Measurements from ENCODE around the gene FASTK. TPM values are rescaled to one million over a fixed set of nuclear protein-coding genes. Genes with fewer than 3 reads are reported as not detected.

Gene FASTK
- total and polyA plus RNA-seq, 12 donors = 65.0 to 246 (median 77.1) TPM

DNA sequence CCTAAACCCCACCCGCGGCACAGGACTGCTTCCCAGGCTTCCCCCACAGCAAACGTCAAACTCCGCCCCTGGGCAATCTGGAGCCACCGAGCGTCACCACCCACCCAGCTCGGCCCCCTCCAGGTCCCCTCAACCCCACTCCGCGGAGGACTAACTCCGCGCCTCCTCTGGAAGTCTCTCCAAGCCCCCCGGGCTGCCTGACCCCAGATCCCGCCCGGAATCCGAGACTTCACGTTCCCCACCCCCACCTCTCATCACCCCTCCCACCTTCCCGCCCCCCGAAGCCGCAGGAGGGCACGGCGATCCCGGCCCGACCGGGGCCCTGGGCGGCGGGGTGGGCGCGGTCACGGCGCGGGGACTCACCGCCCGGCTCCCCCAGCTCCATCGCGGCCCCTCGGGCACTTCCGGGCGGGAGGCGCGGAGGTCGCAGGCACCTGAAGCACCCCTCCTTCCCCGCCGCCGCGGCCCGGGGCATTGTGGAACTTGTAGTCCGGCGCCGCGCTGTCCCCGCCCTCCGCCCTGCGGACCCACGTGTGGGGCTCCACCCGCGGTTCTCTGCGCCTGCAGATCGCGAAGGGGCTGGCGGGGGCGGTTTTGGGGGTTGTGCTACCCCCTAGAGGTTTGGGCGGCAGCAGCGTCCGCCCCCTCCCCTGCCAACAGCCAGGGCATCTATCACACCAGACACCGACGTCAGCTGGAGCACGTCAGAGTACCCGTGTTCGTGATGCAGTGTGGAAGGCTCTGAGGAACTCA, 2.6 kb upstream of the FASTK start, which contains the start of gene TMUB1:
TMUB1 (minus strand) TSS at position 423 of the 753 bp plus-strand sequence. CDS start 930 bp downstream, outside the sequence.
- H3K4me3 ChIP-seq = peak within 1 kb of the TSS; percentile 81 to 98 (median 92)
- 1% methylated on average over 58 to 69 of the region's 69 CpGs for WGBS, 2 donors
- peaks cover 0 to 4% (median 0%) of the 10 kb centered on the region in 9 donors for H3K36me3 ChIP-seq
- H3K27ac ChIP-seq = peak within 1 kb of the TSS; percentile 69 to 98 (median 96)
- peak; percentile 77 to 85 for DNase-seq
- H3K27me3 ChIP-seq = no peaks in the 10 kb centered on the region
- H3K9me3 ChIP-seq = no peaks in the 10 kb centered on the region
- H3K4me1 ChIP-seq = peaks cover 35 to 66% (median 62%) of the 10 kb centered on the region in 9 donors
- peak in 5 of 8 donors; percentile 15 to 29 (median 22) for ATAC-seq
- intact Hi-C loops (cut with DNase I) = no loop called here
- TF ChIP-seq, protein P1, sequence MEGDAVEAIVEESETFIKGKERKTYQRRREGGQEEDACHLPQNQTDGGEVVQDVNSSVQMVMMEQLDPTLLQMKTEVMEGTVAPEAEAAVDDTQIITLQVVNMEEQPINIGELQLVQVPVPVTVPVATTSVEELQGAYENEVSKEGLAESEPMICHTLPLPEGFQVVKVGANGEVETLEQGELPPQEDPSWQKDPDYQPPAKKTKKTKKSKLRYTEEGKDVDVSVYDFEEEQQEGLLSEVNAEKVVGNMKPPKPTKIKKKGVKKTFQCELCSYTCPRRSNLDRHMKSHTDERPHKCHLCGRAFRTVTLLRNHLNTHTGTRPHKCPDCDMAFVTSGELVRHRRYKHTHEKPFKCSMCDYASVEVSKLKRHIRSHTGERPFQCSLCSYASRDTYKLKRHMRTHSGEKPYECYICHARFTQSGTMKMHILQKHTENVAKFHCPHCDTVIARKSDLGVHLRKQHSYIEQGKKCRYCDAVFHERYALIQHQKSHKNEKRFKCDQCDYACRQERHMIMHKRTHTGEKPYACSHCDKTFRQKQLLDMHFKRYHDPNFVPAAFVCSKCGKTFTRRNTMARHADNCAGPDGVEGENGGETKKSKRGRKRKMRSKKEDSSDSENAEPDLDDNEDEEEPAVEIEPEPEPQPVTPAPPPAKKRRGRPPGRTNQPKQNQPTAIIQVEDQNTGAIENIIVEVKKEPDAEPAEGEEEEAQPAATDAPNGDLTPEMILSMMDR (IDR thresholded peaks at IDR 0.05) = no peak

DNA sequence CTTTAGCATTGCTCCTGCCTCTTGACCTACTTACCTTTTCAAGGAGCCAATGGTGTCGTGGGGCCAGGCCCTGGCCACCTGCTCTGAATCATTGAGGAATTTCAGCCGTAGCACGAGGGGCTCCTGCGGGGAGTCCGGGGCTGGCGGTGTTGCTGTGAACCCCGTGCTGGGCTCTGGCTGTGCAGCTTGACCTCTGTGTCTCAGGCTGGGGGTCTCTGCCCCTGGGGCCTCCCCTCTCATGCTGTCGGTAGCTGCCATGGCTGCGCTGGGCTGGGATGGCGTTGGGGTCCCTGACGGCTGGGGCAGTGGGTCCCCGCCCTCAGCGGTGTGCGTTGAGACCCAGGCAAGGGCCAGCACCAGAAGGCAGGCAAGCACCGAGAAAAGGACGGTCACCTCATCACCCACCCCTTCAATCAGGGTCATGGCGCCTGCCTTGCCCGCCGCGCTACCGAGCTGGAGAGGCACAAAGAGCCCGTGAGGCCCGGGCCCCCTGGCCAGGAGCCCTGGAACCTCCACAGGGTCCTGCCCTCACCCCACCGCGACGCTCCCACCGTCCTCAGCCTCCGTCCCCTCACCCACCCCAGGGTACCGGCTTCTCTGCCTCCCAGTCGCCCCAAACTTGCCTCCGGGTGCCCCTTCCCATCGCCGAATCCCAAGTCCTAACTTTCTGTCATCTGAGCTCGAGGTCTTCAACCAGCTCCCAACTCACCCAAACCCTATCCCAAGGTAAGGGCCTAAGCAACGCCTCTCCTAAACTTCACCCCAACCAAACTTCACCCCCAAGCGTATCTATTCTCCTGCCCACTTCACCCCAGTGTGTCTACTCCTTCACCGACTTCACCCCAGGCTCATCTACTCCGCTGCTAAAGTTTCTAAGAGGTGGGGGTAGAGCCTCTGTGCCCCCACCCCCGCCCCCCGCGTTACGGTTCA, 1.8 kb upstream of the FASTK start:
- Histone ChIP-seq H3K27ac (peak overlapping the region; percentile 69 to 98 (median 96)), H3K4me1 (peaks cover 33 to 66% (median 62%) of the 10 kb centered on the region in 9 donors), H3K36me3 (peaks cover 0 to 5% (median 0%) of the 10 kb centered on the region in 9 donors), H3K4me3 (peak overlapping the region; percentile 81 to 98 (median 92)), H3K9me3 (no peaks in the 10 kb centered on the region), H3K27me3 (no peaks in the 10 kb centered on the region)
- 52 to 56% methylated on average over 42 of the region's 42 CpGs for WGBS, 2 donors
- intact Hi-C loops (cut with DNase I) = no loop called here
- TF ChIP-seq, protein P1 (IDR thresholded peaks at IDR 0.05) = no peak
- ATAC-seq = no peak
- DNase-seq = no peak

GRCh38 chr7:151081170-151082101, 827 bp upstream of the FASTK start:
- H3K27me3 ChIP-seq = no peaks in the 10 kb centered on the region
- H3K36me3 ChIP-seq = peaks cover 0 to 15% (median 0%) of the 10 kb centered on the region in 9 donors
- ATAC-seq = peak in 5 of 8 donors; percentile 2 to 17 (median 6)
- intact Hi-C loops (cut with DNase I) = loop anchor here in 6 of 10 donors (1.0 to 2.0 kb wide), 2 partner anchors 22 to 23 kb away; partner anchors contain the start of gene SLC4A2 (in 6 of the 6)
- DNase-seq = no peak
- 19 to 21% methylated on average over 63 to 64 of the region's 64 CpGs for WGBS, 2 donors
- H3K4me3 ChIP-seq = peak overlapping the region; percentile 14 to 98 (median 92)
- H3K9me3 ChIP-seq = no peaks in the 10 kb centered on the region
- H3K27ac ChIP-seq = peak overlapping the region; percentile 86 to 98 (median 96)
- TF ChIP-seq, protein P1 (IDR thresholded peaks at IDR 0.05) = no peak
- H3K4me1 ChIP-seq = peaks cover 37 to 75% (median 65%) of the 10 kb centered on the region in 9 donors
